IMR-90 (cell line): ENCODE measurements around the gene FBXO34. TPM values are rescaled to one million over a fixed set of nuclear protein-coding genes. Genes with fewer than 3 reads are reported as not detected.
"Not testable (repeated sequence)": the region's sequence is repeated elsewhere in the genome, so short reads cannot be mapped to it uniquely, and the experiment has no call there.

Source experiments
- ATAC-seq: fragments of 200-7000 bp; cut with Tn5 transposase; 2 replicates; pipeline ENCODE4 v1.9.1; 2020; ENCODE audit warnings: low read depth, mild to moderate bottlenecking, moderate library complexity
- BruUV-seq: library from RNA; stranded (reverse); fragments of 400-500 nt; replicated peaks from 2 replicates; lab custom pipeline; 2021; lab: Mats Ljungman, UMichigan
- CTCF ChIA-PET: fragments of 300-600 bp; formaldehyde crosslinking; extraction: SDS; loops from one replicate; lab custom pipeline; 2021; ENCODE audit warnings: antibody characterized with exemption; lab: Yijun Ruan, JAX
- POLR2A ChIA-PET: fragments of 300-600 bp; sonication (Branson Sonifier 250); formaldehyde crosslinking; loops from one replicate; lab custom pipeline; 2022; ENCODE audit warnings: antibody characterized with exemption; ENCODE audit not compliant: unreplicated experiment; lab: Charles Lee
- DNase-seq: peaks from one replicate; pipeline ENCODE4 v3.0.0; 2013
- H2AFZ ChIP-seq: replicated peaks from 2 replicates; pipeline ENCODE3; 2013; ENCODE audit warnings: low read length, mild to moderate bottlenecking; ENCODE audit not compliant: poor library complexity
- H2AK5ac ChIP-seq: 2 replicates; pipeline ENCODE4 v1.6.1; 2013; ENCODE audit warnings: low read depth, low read length, inconsistent platforms
- H2AK9ac ChIP-seq: replicated peaks from 2 replicates; pipeline ENCODE3; 2013; ENCODE audit warnings: mild to moderate bottlenecking, low read depth, low read length, moderate library complexity; ENCODE audit not compliant: poor library complexity
- H2BK120ac ChIP-seq: 2 replicates; pipeline ENCODE4 v1.6.1; 2013; ENCODE audit warnings: low read depth, low read length, inconsistent platforms
- H2BK15ac ChIP-seq: 3 replicates; pipeline ENCODE4 v1.6.1; 2013; ENCODE audit warnings: low read depth, low read length, inconsistent platforms
- H2BK20ac ChIP-seq: 2 replicates; pipeline ENCODE4 v1.6.1; 2013; ENCODE audit warnings: low read depth, mild to moderate bottlenecking, inconsistent platforms, low read length, moderate library complexity
- H2BK5ac ChIP-seq: 2 replicates; pipeline ENCODE4 v1.6.1; 2013; ENCODE audit warnings: mild to moderate bottlenecking, low read depth, low read length, inconsistent platforms; ENCODE audit not compliant: poor library complexity, severe bottlenecking
- H3K14ac ChIP-seq: replicated peaks from 2 replicates; pipeline ENCODE4 v1.6.1; 2013; ENCODE audit warnings: low read depth, low read length, inconsistent platforms
- H3K18ac ChIP-seq: 2 replicates; pipeline ENCODE4 v1.6.1; 2013; ENCODE audit warnings: low read depth, low read length, control low read depth
- H3K23ac ChIP-seq: 2 replicates; pipeline ENCODE4 v1.6.1; 2013; ENCODE audit warnings: low read depth, low read length, inconsistent platforms
- H3K27ac ChIP-seq: 2 replicates; pipeline ENCODE4 v1.5.1; 2013; ENCODE audit warnings: mild to moderate bottlenecking, control low read depth, low read length; ENCODE audit not compliant: insufficient read depth
- H3K27me3 ChIP-seq: 2 replicates; pipeline ENCODE4 v1.6.1; 2013; ENCODE audit warnings: low read length; ENCODE audit not compliant: control insufficient read depth, insufficient read depth
- H3K36me3 ChIP-seq: 2 replicates; pipeline ENCODE4 v1.6.1; 2013; ENCODE audit warnings: low read length, mixed read lengths; ENCODE audit not compliant: control insufficient read depth, insufficient read depth
- H3K4ac ChIP-seq: 2 replicates; pipeline ENCODE4 v1.6.1; 2013; ENCODE audit warnings: low read depth, low read length, inconsistent platforms
- H3K4me1 ChIP-seq: 2 replicates; pipeline ENCODE4 v1.6.1; 2013; ENCODE audit warnings: low read length, mixed read lengths; ENCODE audit not compliant: control insufficient read depth, insufficient read depth
- H3K4me2 ChIP-seq: 2 replicates; pipeline ENCODE4 v1.6.1; 2013; ENCODE audit warnings: low read depth, mild to moderate bottlenecking, control low read depth, low read length, moderate library complexity
- H3K4me3 ChIP-seq: 2 replicates; pipeline ENCODE4 v1.5.1; 2013; ENCODE audit warnings: low read depth, mild to moderate bottlenecking, control low read depth, low read length, moderate library complexity; ENCODE audit not compliant: insufficient read depth
- H3K56ac ChIP-seq: 2 replicates; pipeline ENCODE4 v1.6.1; 2013; ENCODE audit warnings: low read length, inconsistent platforms; ENCODE audit not compliant: insufficient read depth; ENCODE audit errors: extremely low read depth
- H3K79me1 ChIP-seq, 2 experiments: 2 replicates each; pipeline ENCODE4 v1.6.1; 2013; ENCODE audit warnings: low read length in 2 of 2, inconsistent platforms in 1 of 2, low read depth in 1 of 2
- H3K9ac ChIP-seq: 2 replicates; pipeline ENCODE4 v1.6.1; 2013; ENCODE audit warnings: low read depth, low read length, control low read depth
- H3K9me1 ChIP-seq: 2 replicates; pipeline ENCODE4 v1.6.1; 2013; ENCODE audit warnings: low read length, inconsistent platforms; ENCODE audit not compliant: insufficient read depth
- H3K9me3 ChIP-seq: 2 replicates; pipeline ENCODE4 v1.6.1; 2013; ENCODE audit warnings: low read length; ENCODE audit not compliant: control insufficient read depth, insufficient read depth
- H4K20me1 ChIP-seq: 2 replicates; pipeline ENCODE4 v1.6.1; 2013; ENCODE audit warnings: low read length, inconsistent platforms; ENCODE audit not compliant: insufficient read depth
- H4K5ac ChIP-seq: 2 replicates; pipeline ENCODE4 v1.6.1; 2013; ENCODE audit warnings: mild to moderate bottlenecking, low read depth, low read length, control low read depth
- H4K8ac ChIP-seq, 2 experiments: 2 replicates each; pipeline ENCODE4 v1.6.1; 2013; ENCODE audit warnings: low read depth in 2 of 2, low read length in 2 of 2, control low read depth in 1 of 2, inconsistent platforms in 1 of 2
- H4K91ac ChIP-seq: 2 replicates; pipeline ENCODE4 v1.6.1; 2013; ENCODE audit warnings: low read depth, low read length, inconsistent platforms; ENCODE audit not compliant: insufficient read depth
- WGBS, 2 experiments: methylation state at CpG; one replicate each; pipeline versions ENCODE4 v1.1.5 to v1.1.7; 2013; ENCODE audit warnings: missing lambda C conversion rate in 2 of 2; ENCODE audit not compliant: insufficient read length in 1 of 2; ENCODE audit errors: extremely low coverage in 2 of 2; 5-methylcytosine and 5-hydroxymethylcytosine counted together
- dilution Hi-C: fragments of 300-500 bp; cut with HindIII; formaldehyde crosslinking; loops from one replicate; pipeline ENCODE4 v1.14.3; 2018; ENCODE audit warnings: low sequenced_read_pairs; ENCODE audit not compliant: unreplicated experiment
- in situ Hi-C: fragments of 300-500 bp; cut with MboI; formaldehyde crosslinking; loops from 3 replicates; pipeline ENCODE4 v1.14.3; 2019; ENCODE audit warnings: low sequenced_read_pairs, inconsistent platforms, mixed read lengths
- intact Hi-C: fragments of 100-400 bp; cut with micrococcal nuclease; formaldehyde crosslinking; loops from 2 replicates; pipeline ENCODE4 v1.10.0; 2022
- polyA plus RNA-seq, 3 experiments: library from polyadenylated mRNA; depleted of rRNA; stranded (reverse); fragments of >200 nt; gene quantifications; 2 replicates each; pipeline ENCODE4 v1.2.3, GENCODE V29; 2012; ENCODE audit warnings: low replicate concordance in 1 of 3
- total RNA-seq: library from RNA; depleted of rRNA; stranded (reverse); fragments of >200 nt; gene quantifications from 2 replicates; pipeline ENCODE4 v1.2.3, GENCODE V29; 2012

Gene FBXO34
- total and polyA plus RNA-seq, 2 of the 4 experiments (the other 2 are of a cell fraction) = 15.4 to 35.1 TPM

GRCh38 chr14:55344582-55345163 lies 73.5 kb downstream of the FBXO34 start:
- H3K4me3 ChIP-seq, H2BK120ac ChIP-seq, H2AK5ac ChIP-seq, H2AK9ac ChIP-seq, BruUV-seq, dilution Hi-C loops, H3K27me3 ChIP-seq, H2BK15ac ChIP-seq, H3K23ac ChIP-seq, in situ Hi-C loops, H4K91ac ChIP-seq, DNase-seq, H3K56ac ChIP-seq, intact Hi-C loops, H3K14ac ChIP-seq, H2BK5ac ChIP-seq, POLR2A ChIA-PET, H3K4ac ChIP-seq, H2AFZ ChIP-seq, ATAC-seq, H3K18ac ChIP-seq, H3K36me3 ChIP-seq, H3K9ac ChIP-seq, H3K4me2 ChIP-seq, H4K5ac ChIP-seq, H4K8ac ChIP-seq, H2BK20ac ChIP-seq, H3K27ac ChIP-seq, H3K9me3 ChIP-seq, H3K4me1 ChIP-seq: not testable (repeated sequence)
- Histone ChIP-seq H3K9me1 (peaks cover 14% of the 10 kb centered on the region), H4K20me1 (peaks cover 52% of the 10 kb centered on the region), H3K79me1 (peaks cover 43 to 71% of the 10 kb centered on the region in 2 experiments)
- CTCF ChIA-PET = interaction anchor here (0.5 kb wide), 1 partner anchor 30 kb away, joined by 3 read pairs; no protein-coding TSS in a partner anchor
- 90% methylated on average over 2 of the region's 6 CpGs; no CpG with 5 or more reads in 1 of the 2 experiments for whole genome bisulfite sequencing, 2 experiments
